Neural progenitor cell (in vitro differentiated cells): Measurements from ENCODE around the gene RHOF. TPM values are rescaled to one million over a fixed set of nuclear protein-coding genes. Genes with fewer than 3 reads are reported as not detected.

Source experiments
- DNase-seq: peaks from one replicate; pipeline ENCODE4 v3.0.0-alpha.2; 2016; ENCODE audit warnings: low spot score
- H2AFZ ChIP-seq: fragments of 200-600 bp; sonication (generic); replicated peaks from 2 replicates; pipeline ENCODE4 v1.6.1; 2016; ENCODE audit warnings: antibody characterized with exemption
- H3F3A ChIP-seq: fragments of 200-600 bp; sonication (generic); 2 replicates; pipeline ENCODE4 v1.6.1; 2016; ENCODE audit warnings: antibody characterized with exemption, low read depth
- H3K27ac ChIP-seq: fragments of 200-600 bp; sonication (generic); 2 replicates; pipeline ENCODE4 v1.5.1; 2016; ENCODE audit warnings: mild to moderate bottlenecking
- H3K27me3 ChIP-seq: fragments of 200-600 bp; sonication (generic); 2 replicates; pipeline ENCODE4 v1.6.1; 2016; ENCODE audit warnings: mild to moderate bottlenecking, moderate library complexity
- H3K36me3 ChIP-seq: fragments of 200-600 bp; sonication (generic); 2 replicates; pipeline ENCODE4 v1.5.1; 2016
- H3K4me1 ChIP-seq: fragments of 200-600 bp; sonication (generic); 2 replicates; pipeline ENCODE4 v1.6.1; 2016; ENCODE audit warnings: mixed run types
- H3K4me2 ChIP-seq: fragments of 200-600 bp; sonication (generic); 2 replicates; pipeline ENCODE4 v1.6.1; 2016
- H3K4me3 ChIP-seq: fragments of 200-600 bp; sonication (generic); 2 replicates; pipeline ENCODE4 v1.5.1; 2016
- H3K79me2 ChIP-seq: fragments of 200-600 bp; sonication (generic); 2 replicates; pipeline ENCODE4 v1.6.1; 2016; ENCODE audit warnings: low read depth
- H3K9ac ChIP-seq: fragments of 200-600 bp; sonication (generic); 2 replicates; pipeline ENCODE4 v1.6.1; 2016
- H3K9me3 ChIP-seq: fragments of 200-600 bp; sonication (generic); 2 replicates; pipeline ENCODE4 v1.5.1; 2016; ENCODE audit warnings: low read depth
- H4K20me1 ChIP-seq: fragments of 200-600 bp; sonication (generic); 2 replicates; pipeline ENCODE4 v1.6.1; 2016; ENCODE audit warnings: low read depth
- H3K27ac Mint-ChIP-seq: 3 replicates; pipeline ENCODE4 v1.8.0; 2021; ENCODE audit warnings: mixed read lengths
- H3K27me3 Mint-ChIP-seq: 2 replicates; pipeline ENCODE4 v1.8.0; 2022; ENCODE audit warnings: low read depth, mild to moderate bottlenecking, inconsistent platforms, moderate library complexity, mixed read lengths; ENCODE audit not compliant: insufficient read depth
- H3K36me3 Mint-ChIP-seq: 3 replicates; pipeline ENCODE4 v1.8.0; 2021; ENCODE audit warnings: mixed read lengths
- H3K4me1 Mint-ChIP-seq: 3 replicates; pipeline ENCODE4 v1.8.0; 2021; ENCODE audit warnings: mixed read lengths
- H3K4me3 Mint-ChIP-seq: 3 replicates; pipeline ENCODE4 v1.8.0; 2021; ENCODE audit warnings: mild to moderate bottlenecking, moderate library complexity, mixed read lengths
- H3K9me3 Mint-ChIP-seq: 3 replicates; pipeline ENCODE4 v1.8.0; 2020; ENCODE audit warnings: mixed read lengths
- CTCF ChIP-seq: fragments of 200-600 bp; sonication (generic); IDR thresholded peaks from 2 replicates; pipeline ENCODE4 v1.5.1; 2017; ENCODE audit warnings: antibody characterized with exemption, mild to moderate bottlenecking
- EZH2 ChIP-seq: fragments of 200-600 bp; sonication (generic); IDR thresholded peaks from 2 replicates; pipeline ENCODE4 v1.6.1; 2017; ENCODE audit warnings: antibody characterized with exemption, mild to moderate bottlenecking, moderate library complexity
- EZH2phosphoT487 ChIP-seq: fragments of 200-600 bp; sonication (generic); IDR thresholded peaks from 2 replicates; pipeline ENCODE4 v1.6.1; 2017; ENCODE audit warnings: antibody characterized with exemption
- total RNA-seq: library from RNA; depleted of rRNA; stranded (reverse); fragments of >200 nt; gene quantifications from 2 replicates; pipeline ENCODE4 v1.2.3, GENCODE V29; 2015; ENCODE audit warnings: low replicate concordance

Gene RHOF
- total RNA-seq, 1 donor from 2014 or later = 20.1 TPM

DNA sequence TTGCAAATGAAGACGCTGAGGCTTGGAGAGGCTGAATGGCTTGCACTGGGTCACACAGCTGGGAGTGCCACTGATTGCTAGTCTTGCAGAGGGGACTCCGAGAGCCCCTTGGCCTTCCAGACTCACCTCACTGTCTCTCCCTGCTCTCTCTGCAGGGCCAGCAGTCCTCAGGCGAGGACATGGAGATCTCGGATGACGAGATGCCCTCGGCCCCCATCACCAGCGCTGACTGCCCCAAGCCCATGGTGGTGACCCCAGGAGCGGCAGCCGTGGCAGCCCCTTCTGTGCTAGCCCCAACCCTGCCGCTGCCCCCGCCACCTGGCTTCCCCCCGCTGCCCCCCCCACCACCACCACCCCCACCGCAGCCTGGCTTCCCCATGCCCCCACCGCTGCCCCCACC, 20.5 kb upstream of the RHOF start:
- Mint-ChIP-seq H3K27me3 (peaks cover 2% of the 10 kb centered on the region), H3K4me1 (peaks cover 23% of the 10 kb centered on the region), H3K27ac (no peak overlapping the region), H3K4me3 (no peak overlapping the region), H3K36me3 (peaks cover 27% of the 10 kb centered on the region), H3K9me3 (no peaks in the 10 kb centered on the region)
- Histone ChIP-seq H3K36me3 (no peaks in the 10 kb centered on the region), H3K9me3 (no peaks in the 10 kb centered on the region), H3K4me1 (peaks cover 16% of the 10 kb centered on the region), H3K9ac (no peak overlapping the region), H3K79me2 (peaks cover 55% of the 10 kb centered on the region), H3K4me3 (no peak overlapping the region), H3K4me2 (no peak overlapping the region), H4K20me1 (peaks cover 46% of the 10 kb centered on the region), H3F3A (peaks cover 16% of the 10 kb centered on the region), H2AFZ (no peak overlapping the region), H3K27ac (no peak overlapping the region), H3K27me3 (no peaks in the 10 kb centered on the region)
- DNase-seq = no peak
- TF ChIP-seq EZH2phosphoT487 = no peak
- TF ChIP-seq EZH2 = no peak
- TF ChIP-seq CTCF = no peak

DNA sequence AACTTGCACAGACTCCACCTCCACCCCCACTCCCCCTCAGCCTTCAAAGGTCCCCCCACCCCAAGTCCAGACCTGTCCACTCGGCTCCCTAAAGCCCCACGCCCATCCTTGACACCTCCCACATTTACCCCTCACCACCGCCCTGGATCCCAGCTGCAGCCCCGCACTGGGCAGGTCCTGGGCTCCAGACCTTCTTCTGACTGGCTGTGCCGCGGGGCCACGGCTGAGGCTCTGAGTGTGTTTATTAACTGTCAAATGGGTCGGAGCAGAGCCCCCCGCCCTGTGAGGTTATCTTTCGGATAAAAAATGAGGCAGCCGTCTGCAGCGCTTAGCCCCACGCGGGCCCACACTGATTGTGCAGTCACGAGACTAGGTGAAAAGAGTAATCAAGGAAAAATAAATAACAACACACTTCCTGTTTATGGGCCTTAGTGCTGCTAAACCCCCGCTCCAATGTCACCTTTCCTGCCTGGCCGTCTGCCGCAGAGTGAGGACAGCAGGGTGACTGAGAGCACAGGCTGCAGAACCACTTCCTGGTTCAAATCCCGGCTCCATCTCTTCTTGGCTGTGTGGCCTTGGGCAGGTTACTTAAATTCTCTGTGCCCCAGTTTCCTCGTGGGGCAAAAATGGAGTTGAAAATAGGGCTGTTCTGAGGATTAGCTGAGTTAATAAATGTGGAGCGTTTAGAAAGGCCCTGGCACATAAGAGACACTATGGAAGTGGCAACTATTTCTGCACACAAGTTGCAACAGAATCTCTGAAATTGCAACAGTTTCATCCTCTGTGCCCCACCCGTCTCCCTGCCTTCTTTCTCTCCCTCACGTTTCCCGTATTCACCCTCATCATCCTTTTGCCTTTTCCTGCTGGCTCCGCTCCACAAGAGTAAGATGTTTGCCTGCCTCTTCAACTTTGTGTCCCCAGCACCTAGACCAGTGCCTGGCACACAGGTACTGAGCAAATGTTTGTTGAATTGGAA, 19.7 kb upstream of the RHOF start:
- peaks cover 16% of the 10 kb centered on the region for H3F3A ChIP-seq
- Mint-ChIP-seq H3K27me3 (peaks cover 2% of the 10 kb centered on the region), H3K27ac (no peak overlapping the region), H3K36me3 (peaks cover 30% of the 10 kb centered on the region), H3K4me1 (peaks cover 23% of the 10 kb centered on the region), H3K9me3 (no peaks in the 10 kb centered on the region), H3K4me3 (peak overlapping the region; percentile 84)
- H3K9ac ChIP-seq = no peak overlapping the region
- H3K9me3 ChIP-seq = no peaks in the 10 kb centered on the region
- no peaks in the 10 kb centered on the region for H3K36me3 ChIP-seq
- peaks cover 63% of the 10 kb centered on the region for H3K79me2 ChIP-seq
- H3K27ac ChIP-seq = no peak overlapping the region
- H3K4me2 ChIP-seq = peak overlapping the region; percentile 77
- no peak overlapping the region for H2AFZ ChIP-seq
- peaks cover 46% of the 10 kb centered on the region for H4K20me1 ChIP-seq
- H3K27me3 ChIP-seq = no peaks in the 10 kb centered on the region
- TF ChIP-seq EZH2phosphoT487 = no peak
- no peak for TF ChIP-seq CTCF
- TF ChIP-seq EZH2 = no peak
- no peak for DNase-seq
- peaks cover 16% of the 10 kb centered on the region for H3K4me1 ChIP-seq
- peak overlapping the region; percentile 60 for H3K4me3 ChIP-seq

DNA sequence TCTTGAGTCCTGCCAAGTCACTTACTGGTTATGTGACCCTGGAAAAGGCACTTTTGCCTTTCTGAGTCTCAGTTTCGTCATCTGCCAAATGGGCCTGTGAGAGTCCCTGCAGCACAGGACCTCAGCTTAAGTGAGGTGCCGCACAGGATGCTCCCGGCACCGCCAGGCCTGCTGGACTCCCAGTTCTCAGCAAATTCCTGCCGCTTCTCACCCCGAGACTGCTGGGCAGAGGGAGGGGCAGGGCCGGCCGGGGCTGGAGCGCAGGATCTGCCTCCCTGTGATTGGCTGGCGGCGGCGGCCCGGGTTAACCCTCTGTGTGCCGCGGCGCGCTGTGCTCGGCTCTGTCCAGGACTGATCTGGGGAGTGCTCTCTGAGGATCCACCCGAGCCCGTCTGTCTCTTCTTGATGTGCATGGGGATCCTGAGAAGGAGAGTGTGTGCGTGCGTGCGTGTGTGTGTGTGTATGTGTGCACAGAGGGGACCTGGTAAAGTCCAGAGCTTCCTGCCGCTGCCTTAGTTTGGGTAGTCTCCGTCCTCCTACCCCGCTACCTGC, 18.9 kb upstream of the RHOF start:
- H3K9ac ChIP-seq = no peak overlapping the region
- no peak for TF ChIP-seq EZH2phosphoT487
- TF ChIP-seq EZH2 = no peak
- TF ChIP-seq CTCF = no peak

More for the DNA sequence above, 18.9 kb upstream of the RHOF start:
- Histone ChIP-seq H3K27me3 (no peaks in the 10 kb centered on the region), H3K4me2 (peak overlapping the region; percentile 77), H3K27ac (no peak overlapping the region), H3F3A (peaks cover 16% of the 10 kb centered on the region), H3K79me2 (peaks cover 71% of the 10 kb centered on the region), H3K4me1 (peaks cover 16% of the 10 kb centered on the region), H4K20me1 (peaks cover 52% of the 10 kb centered on the region), H3K9me3 (no peaks in the 10 kb centered on the region), H2AFZ (no peak overlapping the region), H3K36me3 (no peaks in the 10 kb centered on the region), H3K4me3 (peak overlapping the region; percentile 60)
- Mint-ChIP-seq H3K36me3 (peaks cover 25% of the 10 kb centered on the region), H3K27ac (no peak overlapping the region), H3K4me1 (peaks cover 25% of the 10 kb centered on the region), H3K9me3 (no peaks in the 10 kb centered on the region), H3K4me3 (peak overlapping the region; percentile 84), H3K27me3 (peaks cover 4% of the 10 kb centered on the region)
- peak; percentile 88 for DNase-seq
